GM19452 (cell line): ENCODE data around the gene NAA38.

Experiments used
- ATAC-seq: cut with Tn5 transposase; IDR thresholded peaks from one replicate; pipeline ENCODE4 v1.9.1; 2021; ENCODE audit not compliant: unreplicated experiment

NAA38 gene

DNA sequence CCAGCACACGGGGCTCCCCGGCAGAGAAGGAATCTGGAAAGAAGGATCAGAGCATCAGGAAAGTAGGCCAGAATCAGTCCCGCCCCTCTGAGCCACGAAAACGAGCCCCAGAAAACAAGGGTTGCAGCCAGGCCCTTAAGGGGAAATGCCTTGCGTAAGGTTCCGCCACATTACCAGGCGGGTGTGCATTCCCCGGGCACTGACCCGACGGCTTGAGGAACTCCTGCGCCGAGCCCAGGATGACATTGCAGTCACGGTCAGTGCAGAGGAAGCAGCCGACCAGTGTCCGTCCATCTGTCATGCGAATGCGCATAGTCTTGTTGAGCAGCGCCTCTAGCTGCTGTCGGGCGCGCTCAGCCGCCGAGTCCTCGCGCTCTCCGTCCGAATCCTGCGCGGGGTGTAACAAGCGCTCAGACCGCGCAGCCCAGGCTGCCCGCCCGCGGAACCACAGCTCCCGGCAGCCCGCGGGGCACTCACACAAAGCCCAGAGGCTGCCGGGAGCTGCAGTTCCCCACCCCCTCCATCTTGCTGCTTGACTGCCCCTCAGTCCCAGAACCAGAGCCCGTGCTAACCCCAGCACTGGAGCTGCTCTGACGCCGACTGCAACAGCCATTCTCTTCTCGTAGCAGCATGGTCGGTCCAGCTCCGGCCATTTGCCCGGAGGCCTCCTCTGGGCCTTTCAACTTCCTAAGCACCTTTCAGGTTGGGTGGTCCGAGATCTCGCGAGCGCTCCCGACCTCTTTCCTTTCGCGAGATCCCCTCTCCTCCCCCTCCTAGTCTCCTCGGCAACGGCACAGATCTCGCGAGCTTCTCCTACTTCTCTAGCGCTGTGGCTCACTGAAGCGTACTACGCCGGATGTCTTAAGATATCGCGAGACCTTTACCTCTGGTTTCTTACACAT, at the start of gene NAA38:
Gene NAA38 (minus strand): TSS at position 749 of the 902 bp plus-strand sequence. CDS start 96 bp downstream, at position 653.
- ATAC-seq: peak; percentile 70

GRCh38 chr17:7903154-7904103, 46.1 kb upstream of the NAA38 start:
- no peak for ATAC-seq

- no peak for ATAC-seq
Measured at GRCh38 chr17:7897773-7898172, 40.4 kb upstream of the NAA38 start.

- ATAC-seq: no peak
Measured at GRCh38 chr17:7897090-7897489, 39.7 kb upstream of the NAA38 start.

GRCh38 chr17:7894866-7895265, 37.5 kb upstream of the NAA38 start:
- ATAC-seq: no peak

DNA sequence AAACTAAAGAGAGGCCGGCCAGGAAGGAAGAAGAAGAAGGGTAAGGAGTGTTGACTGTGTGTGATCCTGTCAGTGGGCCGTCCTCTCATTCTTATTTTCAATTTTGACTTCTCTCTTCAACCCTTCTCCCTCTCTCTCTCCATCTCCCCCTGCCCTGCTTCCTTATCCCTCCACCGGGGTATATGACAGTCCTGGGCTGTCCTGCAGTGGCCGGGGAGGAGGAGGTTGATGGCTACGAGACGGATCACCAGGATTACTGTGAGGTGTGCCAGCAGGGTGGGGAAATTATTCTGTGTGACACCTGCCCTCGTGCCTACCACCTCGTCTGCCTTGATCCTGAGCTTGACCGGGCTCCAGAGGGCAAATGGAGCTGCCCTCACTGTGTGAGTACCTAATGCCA, 36.9 kb upstream of the NAA38 start:
- ATAC-seq: no peak

DNA sequence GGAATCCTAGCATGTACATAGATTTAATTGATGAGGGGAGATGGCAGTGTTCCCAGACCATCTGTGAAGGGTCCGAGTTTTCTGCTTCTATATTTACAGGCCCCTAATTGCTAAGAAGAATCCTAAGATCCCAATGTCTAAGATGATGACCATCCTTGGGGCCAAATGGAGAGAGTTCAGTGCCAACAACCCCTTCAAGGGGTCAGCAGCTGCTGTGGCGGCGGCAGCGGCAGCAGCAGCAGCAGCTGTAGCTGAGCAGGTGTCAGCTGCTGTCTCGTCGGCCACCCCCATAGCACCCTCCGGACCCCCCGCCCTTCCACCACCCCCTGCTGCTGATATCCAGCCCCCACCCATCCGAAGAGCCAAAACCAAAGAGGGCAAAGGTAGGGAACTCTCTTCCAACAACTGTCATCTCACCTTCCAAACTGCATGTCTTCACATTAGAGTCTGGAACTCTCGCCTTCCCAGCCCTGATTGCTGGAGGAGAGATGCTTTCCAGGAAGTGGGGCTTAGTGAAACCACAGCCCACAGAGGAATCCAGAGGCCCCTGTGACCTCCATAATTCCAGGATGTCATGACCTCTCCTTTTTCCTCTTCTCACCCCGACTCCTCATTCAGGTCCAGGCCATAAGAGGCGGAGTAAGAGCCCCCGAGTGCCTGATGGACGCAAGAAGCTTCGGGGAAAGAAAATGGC, 36.0 kb upstream of the NAA38 start:
- ATAC-seq: no peak

DNA sequence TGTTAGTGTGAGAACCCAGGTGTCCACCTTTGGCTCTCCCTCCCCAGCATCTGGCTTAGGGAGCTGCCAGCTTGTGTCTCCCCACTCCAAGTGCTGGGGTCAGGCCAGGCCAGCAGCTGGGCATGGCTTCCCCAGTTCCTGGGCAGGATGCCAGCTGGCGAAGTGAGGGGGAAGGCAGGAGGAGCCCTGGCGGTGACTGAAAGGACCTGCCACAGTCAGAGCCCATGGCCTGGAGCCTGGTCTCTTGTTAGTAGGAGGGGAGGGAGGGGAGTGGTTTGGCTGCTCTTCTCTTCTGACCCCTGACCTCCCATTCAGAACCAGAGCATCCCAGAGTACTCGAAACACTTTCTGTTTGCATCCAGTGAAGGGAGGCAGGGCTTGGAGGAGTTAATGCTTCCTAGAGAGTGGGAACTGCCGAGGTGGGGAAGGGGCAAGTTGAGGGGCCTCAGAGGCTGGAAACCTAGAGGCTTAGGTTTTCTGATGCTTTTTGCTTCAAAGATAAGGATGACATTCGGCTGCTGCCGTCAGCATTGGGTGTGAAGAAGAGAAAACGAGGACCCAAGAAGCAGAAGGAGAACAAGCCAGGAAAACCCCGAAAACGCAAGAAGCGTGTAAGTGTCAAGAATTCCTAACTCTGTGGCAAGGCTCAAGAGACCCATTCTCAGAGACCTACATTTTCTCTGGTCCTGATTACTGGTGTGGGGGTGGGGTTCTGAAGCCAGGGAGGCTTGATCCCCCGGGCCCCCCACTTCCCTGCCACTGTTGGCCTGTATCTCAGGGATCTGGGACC, 32.0 kb upstream of the NAA38 start:
- ATAC-seq: no peak

DNA sequence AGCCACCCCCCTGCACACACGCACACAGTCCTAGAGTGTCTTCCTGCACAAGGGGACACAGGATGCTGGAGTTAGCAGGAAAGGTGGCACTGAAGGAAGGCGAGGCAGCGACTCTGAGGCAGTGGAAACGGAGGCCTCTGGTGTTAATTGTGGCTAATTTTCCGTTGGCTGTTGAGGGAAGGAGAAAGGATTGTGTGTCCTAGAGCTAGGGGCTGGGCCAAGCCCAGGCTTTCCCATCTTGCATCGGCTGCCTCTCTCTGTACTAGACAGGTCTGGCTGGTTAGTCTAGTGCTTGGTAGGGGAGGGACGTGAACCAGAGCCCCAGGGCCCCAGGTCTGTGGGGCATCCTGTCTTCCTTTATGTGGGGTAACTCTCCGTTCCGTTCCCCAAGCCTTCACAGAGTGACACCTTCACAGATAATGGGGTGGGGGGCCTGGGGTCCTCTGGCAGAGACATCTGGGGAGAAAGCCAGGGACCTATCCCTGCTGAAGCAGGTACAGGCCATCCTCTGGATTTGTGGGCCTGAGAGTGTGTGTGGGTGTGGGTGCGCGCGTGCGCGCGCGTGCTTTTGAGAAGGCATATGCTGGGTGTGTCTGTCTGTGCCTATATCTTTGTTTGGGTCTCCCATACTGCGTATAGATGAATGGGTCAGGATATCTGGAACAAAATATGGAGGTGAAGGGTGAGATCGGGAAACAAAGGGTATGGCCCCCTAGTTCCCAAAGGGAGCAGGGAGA, 31.0 kb upstream of the NAA38 start, which contains the start of gene CHD3:
Gene CHD3 (plus strand): TSS at position 606 of the 737 bp plus-strand sequence. CDS start 212 bp downstream, outside the sequence.
- no peak for ATAC-seq

- ATAC-seq: peak; percentile 56
Measured at GRCh38 chr17:7887482-7888183, 30.3 kb upstream of the NAA38 start.

DNA sequence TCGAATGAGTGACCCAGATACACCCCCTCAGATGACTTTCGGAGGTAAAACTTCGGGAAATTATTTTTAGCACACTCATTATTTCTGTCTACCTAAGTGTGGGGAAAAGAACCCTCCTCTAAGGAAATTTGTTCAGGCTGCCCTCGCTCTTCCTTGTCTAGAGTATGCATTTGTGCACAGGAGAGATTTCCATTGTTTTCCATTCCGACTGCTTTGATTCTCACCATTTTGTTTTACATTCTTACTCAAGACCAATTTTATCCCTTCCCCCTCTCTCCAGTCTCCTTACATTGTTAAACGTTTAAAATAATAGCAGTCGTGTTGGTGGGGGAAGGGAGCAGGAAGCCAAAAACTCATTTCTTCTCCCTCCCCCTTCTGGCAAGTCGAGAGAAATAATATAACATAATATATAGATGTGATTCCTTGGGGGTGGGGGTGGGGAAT, 29.7 kb upstream of the NAA38 start:
- no peak for ATAC-seq

DNA sequence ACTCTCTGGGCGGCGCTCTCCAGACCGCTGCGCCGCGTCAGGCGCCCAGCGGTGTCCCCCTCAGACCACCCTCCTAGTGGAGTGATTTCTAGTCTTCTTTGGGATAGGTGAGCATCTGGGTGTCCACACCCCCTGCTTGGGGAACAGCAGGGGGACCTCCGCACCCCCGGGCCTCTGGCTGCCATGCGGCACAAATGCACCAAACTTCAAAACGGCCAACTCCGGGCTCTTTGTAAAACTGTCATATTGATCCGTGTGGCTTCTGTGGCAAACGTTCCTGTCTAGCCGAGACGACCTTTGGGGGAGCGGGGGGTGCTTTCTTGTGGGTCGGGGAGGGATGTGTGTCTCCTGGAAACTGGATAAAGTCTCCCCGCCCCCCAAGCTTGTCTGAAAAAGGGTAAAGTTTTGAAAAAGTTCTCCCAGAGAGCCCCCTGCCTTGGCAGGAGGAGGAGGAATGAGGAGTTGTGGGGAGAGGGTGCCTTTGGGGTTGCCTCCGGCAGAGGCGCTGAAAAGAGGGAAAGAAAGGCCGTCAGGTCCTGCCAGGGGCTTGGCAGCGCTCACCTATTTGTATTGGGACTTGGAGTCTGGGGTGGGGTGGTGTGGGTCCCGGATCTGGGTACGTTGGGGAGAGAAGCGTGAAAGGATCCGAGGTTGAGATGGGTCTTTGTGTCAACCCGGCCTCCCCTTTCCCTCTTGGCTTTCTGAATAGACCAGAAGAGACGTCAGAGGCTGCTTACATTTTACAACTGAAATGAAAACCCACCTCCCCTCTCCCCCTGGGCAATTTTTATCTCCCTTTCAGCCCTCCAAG, 29.1 kb upstream of the NAA38 start:
- no peak for ATAC-seq

- ATAC-seq: no peak
Measured at GRCh38 chr17:7885367-7886226, 28.2 kb upstream of the NAA38 start.

- ATAC-seq: no peak
Measured at GRCh38 chr17:7884581-7885366, 27.4 kb upstream of the NAA38 start.

GRCh38 chr17:7883781-7884386, 26.5 kb upstream of the NAA38 start:
- no peak for ATAC-seq

- ATAC-seq: no peak
Measured at GRCh38 chr17:7882629-7883028, 25.3 kb upstream of the NAA38 start.
